Panc1 (cell line): ENCODE data around the gene COQ9.

Experiments used
- POLR2AphosphoS5 ChIP-seq: IDR thresholded peaks from 2 replicates; pipeline ENCODE4 v1.6.1; 2012; ENCODE audit warnings: mild to moderate bottlenecking, low read depth, low read length, moderate library complexity
- REST ChIP-seq, 2 experiments: IDR thresholded peaks; 2 replicates each; pipeline ENCODE4 v1.6.1; 2011 to 2012; ENCODE audit warnings: low read depth in 2 of 2, control low read depth in 1 of 2, low read length in 1 of 2, mild to moderate bottlenecking in 1 of 2, moderate library complexity in 1 of 2; ENCODE audit not compliant: insufficient read depth in 1 of 2
- TF ChIP-seq, protein P1 (sequence below): fragments of 450-650 bp; IDR thresholded peaks from 2 replicates; pipeline ENCODE4 v1.5.1; 2017; ENCODE audit warnings: mild to moderate bottlenecking

DNA sequence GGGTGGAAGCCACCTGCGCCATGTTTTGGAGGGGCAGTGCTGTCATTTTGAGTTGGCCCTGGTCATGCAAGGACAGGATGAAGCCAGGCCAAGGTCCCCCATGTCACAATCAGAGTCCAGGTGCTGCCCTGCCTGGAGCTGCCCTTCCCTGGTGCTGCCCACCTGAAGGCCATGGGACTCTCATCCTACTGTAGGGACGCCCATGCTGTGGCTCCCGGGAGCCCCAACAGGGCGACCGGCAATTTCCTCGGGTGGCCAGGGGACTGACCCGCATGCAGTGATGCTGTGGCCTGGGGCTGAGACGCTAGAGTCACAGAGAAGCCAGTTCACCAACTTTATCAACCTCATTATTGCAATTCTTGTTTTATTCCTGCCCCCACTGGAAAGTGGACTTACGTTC is 34.7 kb upstream of the COQ9 start:
- TF ChIP-seq POLR2AphosphoS5 (no peak), REST (IDR thresholded peaks at IDR 0.05; ENCODE audit: insufficient read depth in 1 of 2, low read depth in 2 of 2, low read length in 1 of 2) (no peak)
- TF ChIP-seq, protein P1, sequence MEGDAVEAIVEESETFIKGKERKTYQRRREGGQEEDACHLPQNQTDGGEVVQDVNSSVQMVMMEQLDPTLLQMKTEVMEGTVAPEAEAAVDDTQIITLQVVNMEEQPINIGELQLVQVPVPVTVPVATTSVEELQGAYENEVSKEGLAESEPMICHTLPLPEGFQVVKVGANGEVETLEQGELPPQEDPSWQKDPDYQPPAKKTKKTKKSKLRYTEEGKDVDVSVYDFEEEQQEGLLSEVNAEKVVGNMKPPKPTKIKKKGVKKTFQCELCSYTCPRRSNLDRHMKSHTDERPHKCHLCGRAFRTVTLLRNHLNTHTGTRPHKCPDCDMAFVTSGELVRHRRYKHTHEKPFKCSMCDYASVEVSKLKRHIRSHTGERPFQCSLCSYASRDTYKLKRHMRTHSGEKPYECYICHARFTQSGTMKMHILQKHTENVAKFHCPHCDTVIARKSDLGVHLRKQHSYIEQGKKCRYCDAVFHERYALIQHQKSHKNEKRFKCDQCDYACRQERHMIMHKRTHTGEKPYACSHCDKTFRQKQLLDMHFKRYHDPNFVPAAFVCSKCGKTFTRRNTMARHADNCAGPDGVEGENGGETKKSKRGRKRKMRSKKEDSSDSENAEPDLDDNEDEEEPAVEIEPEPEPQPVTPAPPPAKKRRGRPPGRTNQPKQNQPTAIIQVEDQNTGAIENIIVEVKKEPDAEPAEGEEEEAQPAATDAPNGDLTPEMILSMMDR: no peak
